ENCODE data around the gene MMRN1. TPM values are rescaled to one million over a fixed set of nuclear protein-coding genes. Genes with fewer than 3 reads are reported as not detected.

The MMRN1 gene
- total RNA-seq, 4 donors from 2014 or later = 6.5 to 30.1 (median 26.9) TPM

DNA sequence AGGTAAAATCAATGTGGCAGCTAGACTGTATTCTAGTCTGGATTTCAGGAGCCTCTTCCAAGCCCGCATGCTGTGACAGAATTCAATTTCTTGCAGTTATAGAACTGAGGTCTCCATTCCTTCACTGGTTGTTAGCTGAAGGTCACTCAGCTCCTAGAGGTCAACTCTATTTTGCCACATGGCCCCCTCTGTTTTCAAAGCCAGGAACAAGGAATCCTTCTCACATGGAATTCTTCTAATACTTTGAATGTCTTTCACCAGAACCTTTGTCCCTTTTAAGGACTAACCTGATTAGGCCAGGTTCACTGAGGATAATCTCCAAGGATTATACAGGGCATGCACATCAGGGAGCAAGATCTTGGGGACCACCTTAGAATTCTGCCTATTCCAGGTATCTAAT lies 23.4 kb upstream of the MMRN1 start:
- TF ChIP-seq, protein P1, sequence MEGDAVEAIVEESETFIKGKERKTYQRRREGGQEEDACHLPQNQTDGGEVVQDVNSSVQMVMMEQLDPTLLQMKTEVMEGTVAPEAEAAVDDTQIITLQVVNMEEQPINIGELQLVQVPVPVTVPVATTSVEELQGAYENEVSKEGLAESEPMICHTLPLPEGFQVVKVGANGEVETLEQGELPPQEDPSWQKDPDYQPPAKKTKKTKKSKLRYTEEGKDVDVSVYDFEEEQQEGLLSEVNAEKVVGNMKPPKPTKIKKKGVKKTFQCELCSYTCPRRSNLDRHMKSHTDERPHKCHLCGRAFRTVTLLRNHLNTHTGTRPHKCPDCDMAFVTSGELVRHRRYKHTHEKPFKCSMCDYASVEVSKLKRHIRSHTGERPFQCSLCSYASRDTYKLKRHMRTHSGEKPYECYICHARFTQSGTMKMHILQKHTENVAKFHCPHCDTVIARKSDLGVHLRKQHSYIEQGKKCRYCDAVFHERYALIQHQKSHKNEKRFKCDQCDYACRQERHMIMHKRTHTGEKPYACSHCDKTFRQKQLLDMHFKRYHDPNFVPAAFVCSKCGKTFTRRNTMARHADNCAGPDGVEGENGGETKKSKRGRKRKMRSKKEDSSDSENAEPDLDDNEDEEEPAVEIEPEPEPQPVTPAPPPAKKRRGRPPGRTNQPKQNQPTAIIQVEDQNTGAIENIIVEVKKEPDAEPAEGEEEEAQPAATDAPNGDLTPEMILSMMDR (IDR thresholded peaks at IDR 0.05; ENCODE audit: low read depth) = no peak

DNA sequence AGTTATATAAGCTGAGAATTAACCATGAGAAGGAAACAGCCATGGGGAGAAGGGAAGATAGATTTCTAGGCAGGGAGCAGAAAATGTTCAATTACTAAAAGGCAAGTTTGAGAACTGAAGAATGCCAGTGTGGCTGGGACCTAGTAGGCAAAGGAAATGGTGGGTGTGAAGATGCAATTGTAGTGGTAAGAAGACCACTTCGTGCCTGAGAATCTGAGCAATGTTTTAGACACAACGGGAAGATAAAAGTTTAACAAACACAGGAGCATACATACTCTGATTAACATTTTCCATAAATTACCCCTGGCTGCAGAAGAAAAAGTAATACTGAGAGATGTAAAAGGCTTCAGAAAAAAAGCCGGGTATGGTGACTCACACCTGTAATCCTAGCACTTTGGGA lies 18.1 kb upstream of the MMRN1 start:
- TF ChIP-seq, protein P1 (IDR thresholded peaks at IDR 0.05; ENCODE audit: low read depth) = no peak

DNA sequence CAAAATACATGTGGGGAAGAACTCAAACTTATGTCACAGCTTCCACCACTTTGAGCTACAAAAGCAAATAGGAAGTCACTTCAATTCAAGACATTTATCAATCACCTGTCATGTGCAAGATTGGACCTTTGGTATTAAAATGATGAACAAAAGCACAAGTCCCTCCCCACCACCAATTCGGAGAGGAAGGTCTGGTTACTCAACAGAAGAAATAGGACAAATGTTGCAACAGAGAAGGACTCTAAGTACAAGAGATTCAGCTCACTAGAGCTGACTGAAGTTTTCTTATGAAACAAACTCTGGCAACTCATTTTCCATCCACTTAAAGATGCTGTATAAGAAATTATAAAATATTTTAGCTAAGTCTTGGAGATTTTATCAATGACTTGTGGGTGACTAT lies 16.0 kb upstream of the MMRN1 start:
- TF ChIP-seq, protein P1 (IDR thresholded peaks at IDR 0.05; ENCODE audit: low read depth) = no peak

DNA sequence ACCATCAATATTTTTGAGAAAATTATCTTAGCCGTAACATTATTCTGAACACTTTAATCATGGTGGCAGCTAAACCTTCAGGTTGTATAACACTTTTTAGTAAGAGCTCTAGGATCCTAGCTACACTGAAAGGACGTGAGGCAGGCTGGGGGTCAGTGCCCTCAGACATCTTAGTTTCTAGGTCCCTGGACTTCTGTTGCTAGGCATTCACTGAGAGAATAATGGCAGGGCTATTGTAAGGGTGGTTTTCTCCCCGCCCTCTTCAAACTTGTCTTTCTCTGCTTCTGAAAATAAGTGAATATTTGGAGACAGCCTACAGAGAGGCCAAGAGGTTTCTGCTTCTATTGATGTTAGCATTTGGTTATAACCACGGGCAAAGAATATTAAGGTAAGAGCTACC lies 15.4 kb upstream of the MMRN1 start:
- TF ChIP-seq, protein P1 (IDR thresholded peaks at IDR 0.05; ENCODE audit: low read depth) = no peak

DNA sequence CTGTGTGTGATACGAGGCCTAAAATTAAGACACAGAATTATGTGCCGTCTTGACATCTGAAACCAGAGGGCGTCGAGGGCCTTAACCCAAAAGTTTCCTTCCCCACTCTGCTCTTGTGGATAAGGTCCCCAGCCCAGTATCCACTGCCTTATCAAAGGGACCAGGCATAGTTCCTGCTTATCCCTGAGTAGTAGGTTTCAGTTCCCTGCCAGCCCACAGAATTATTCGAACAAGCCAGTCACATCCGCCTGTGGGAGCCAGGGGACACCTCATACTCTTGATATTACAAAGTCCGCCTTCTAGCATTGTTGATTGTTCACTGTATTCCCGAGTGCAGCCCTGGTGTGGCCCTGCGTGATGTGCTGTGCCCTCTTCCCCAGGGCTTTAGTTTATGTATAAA lies 5.4 kb upstream of the MMRN1 start:
- TF ChIP-seq, protein P1 (IDR thresholded peaks at IDR 0.05; ENCODE audit: low read depth) = no peak

DNA sequence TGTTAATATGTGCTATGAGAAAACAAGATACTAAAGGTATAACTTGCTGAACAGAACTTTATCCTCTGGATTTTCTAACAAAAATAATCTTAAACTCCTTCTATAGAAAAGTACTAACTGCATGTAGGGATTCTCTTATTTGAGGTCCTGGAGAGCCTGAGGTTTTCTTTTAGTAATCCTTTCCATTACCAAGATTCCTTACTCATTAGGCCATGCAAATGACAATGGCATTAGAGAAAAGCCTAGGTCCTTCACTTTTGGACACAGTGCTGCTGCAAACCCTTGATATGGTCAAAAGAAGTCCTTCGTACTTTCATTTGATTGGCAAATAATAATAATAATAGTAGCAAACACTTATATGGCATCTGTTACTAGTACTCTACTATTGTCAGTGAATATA lies 3.2 kb downstream of the MMRN1 start:
- TF ChIP-seq, protein P1 (IDR thresholded peaks at IDR 0.05; ENCODE audit: low read depth) = no peak

DNA sequence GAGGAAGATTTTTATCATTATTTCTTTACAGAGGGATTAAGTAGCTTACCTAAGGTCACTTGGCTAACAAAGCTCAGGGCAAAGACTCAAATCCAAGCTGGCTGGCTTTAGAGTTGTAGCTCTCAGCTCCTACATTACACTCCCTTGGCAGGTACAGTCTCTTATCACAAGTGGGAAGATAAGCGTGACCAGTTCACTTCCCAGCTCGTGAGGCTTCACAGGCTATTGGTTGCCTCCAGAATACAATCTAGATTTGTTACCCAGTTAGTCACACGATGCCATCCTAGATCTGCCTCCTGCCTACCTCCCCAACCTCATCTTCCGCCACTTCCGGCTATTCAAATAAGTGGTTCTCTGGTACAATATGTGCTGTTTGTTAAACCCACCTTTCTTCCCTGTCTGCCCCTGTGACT lies 3.7 kb downstream of the MMRN1 start:
- TF ChIP-seq, protein P1 (IDR thresholded peaks at IDR 0.05; ENCODE audit: low read depth) = no peak
